HG02571 (cell line): ENCODE measurements around the gene RAB8B.
"Not testable (repeated sequence)": the region's sequence is repeated elsewhere in the genome, so short reads cannot be mapped to it uniquely, and the experiment has no call there.

ENCODE experiments used
- ATAC-seq: cut with Tn5 transposase; IDR thresholded peaks from one replicate; pipeline ENCODE4 v1.9.1; 2021; ENCODE audit warnings: mild to moderate bottlenecking, moderate library complexity; ENCODE audit not compliant: unreplicated experiment

RAB8B gene

GRCh38 chr15:63203451-63204090 is 14.2 kb downstream of the RAB8B start:
- no peak for ATAC-seq

- ATAC-seq = no peak
Measured at GRCh38 chr15:63206079-63206478, 16.7 kb downstream of the RAB8B start.

- ATAC-seq = not testable (repeated sequence)
Measured at GRCh38 chr15:63208824-63209223, 19.4 kb downstream of the RAB8B start.

GRCh38 chr15:63210151-63211091 is 21.0 kb downstream of the RAB8B start:
- ATAC-seq = no peak

- ATAC-seq = no peak
Measured at GRCh38 chr15:63211092-63211490, 21.7 kb downstream of the RAB8B start.

- ATAC-seq = no peak
Measured at GRCh38 chr15:63211549-63211948, 22.1 kb downstream of the RAB8B start.

- ATAC-seq = no peak
Measured at GRCh38 chr15:63212050-63213004, 22.9 kb downstream of the RAB8B start.

- no peak for ATAC-seq
Measured at GRCh38 chr15:63218100-63218808, 28.8 kb downstream of the RAB8B start.

- no peak for ATAC-seq
Measured at GRCh38 chr15:63219196-63219710, 29.8 kb downstream of the RAB8B start.

GRCh38 chr15:63221346-63221745 is 31.9 kb downstream of the RAB8B start:
- ATAC-seq = no peak

GRCh38 chr15:63223463-63223862 is 34.1 kb downstream of the RAB8B start:
- no peak for ATAC-seq

- no peak for ATAC-seq
Measured at GRCh38 chr15:63225381-63225780, 36.0 kb downstream of the RAB8B start.

- no peak for ATAC-seq
Measured at GRCh38 chr15:63226155-63226883, 36.9 kb downstream of the RAB8B start.

GRCh38 chr15:63226966-63227401 is 37.6 kb downstream of the RAB8B start:
- no peak for ATAC-seq

GRCh38 chr15:63227689-63228088 is 38.3 kb downstream of the RAB8B start:
- no peak for ATAC-seq

- ATAC-seq = no peak
Measured at GRCh38 chr15:63231206-63231605, 41.8 kb downstream of the RAB8B start.

GRCh38 chr15:63231706-63232105 is 42.3 kb downstream of the RAB8B start:
- ATAC-seq = no peak

GRCh38 chr15:63232405-63232804 is 43.0 kb downstream of the RAB8B start:
- ATAC-seq = no peak

GRCh38 chr15:63232943-63233342 is 43.5 kb downstream of the RAB8B start:
- ATAC-seq = no peak
